Right lobe of liver (tissue), 6 donors: ENCODE measurements around the gene CACNA1B. TPM values are rescaled to one million over a fixed set of nuclear protein-coding genes. Genes with fewer than 3 reads are reported as not detected.
"Not testable (repeated sequence)": the region's sequence is repeated elsewhere in the genome, so short reads cannot be mapped to it uniquely, and the experiment has no call there.

Experiments used
- ATAC-seq, 4 donors: fragments of 200-7000 bp; cut with Tn5 transposase; one replicate each; pipeline ENCODE4 v1.9.1; 2020; ENCODE audit warnings: mild to moderate bottlenecking in 4 of 4, moderate library complexity in 4 of 4
- DNase-seq, 3 donors: peaks; one replicate each; pipeline ENCODE4 v3.0.0-alpha.2; 2020
- H3K27ac ChIP-seq, 3 donors: fragments of 200-600 bp; one replicate each; pipeline ENCODE4 v1.8.0; 2022
- H3K27me3 ChIP-seq, 2 donors: fragments of 200-600 bp; one replicate each; pipeline ENCODE4 v1.8.0; 2022
- H3K36me3 ChIP-seq, 4 donors: fragments of 200-600 bp; sonication (generic) in 1 of 4; one replicate each; pipeline versions ENCODE4 v1.5.1 to v1.8.0; 2017 to 2022; ENCODE audit warnings: control low read depth in 1 of 4
- H3K4me1 ChIP-seq, 4 donors: fragments of 200-600 bp; sonication (generic) in 1 of 4; one replicate each; pipeline versions ENCODE4 v1.5.1 to v1.8.0; 2017 to 2022; ENCODE audit warnings: control low read depth in 1 of 4
- H3K4me3 ChIP-seq, 3 donors: fragments of 200-600 bp; one replicate each; pipeline ENCODE4 v1.8.0; 2022
- H3K9me3 ChIP-seq, 4 donors: fragments of 200-600 bp; sonication (generic) in 1 of 4; one replicate each; pipeline versions ENCODE4 v1.5.1 to v1.8.0; 2017 to 2022; ENCODE audit warnings: control low read depth in 1 of 4
- CTCF ChIP-seq, 4 donors: fragments of 200-600 bp in 3 of 4; fragments of 450-650 bp in 1 of 4; IDR thresholded peaks; one replicate each; pipeline versions ENCODE4 v1.5.1 to v1.8.0; 2016 to 2022; ENCODE audit warnings: antibody characterized with exemption in 4 of 4, mild to moderate bottlenecking in 2 of 4
- POLR2A ChIP-seq: fragments of 450-650 bp; IDR thresholded peaks from one replicate; pipeline ENCODE4 v1.6.1; 2017; ENCODE audit warnings: antibody characterized with exemption, mild to moderate bottlenecking
- WGBS: methylation state at CpG from one replicate; pipeline ENCODE4 v1.1.6; 2018; ENCODE audit warnings: low coverage, low lambda C conversion rate; ENCODE audit not compliant: insufficient coverage; ENCODE audit errors: missing lambda C conversion rate; 5-methylcytosine and 5-hydroxymethylcytosine counted together
- intact Hi-C, 2 donors: fragments of 100-400 bp; cut with DNase I; formaldehyde crosslinking; loops; one replicate each; pipeline versions ENCODE4 v1.11.2 to v1.14.1; 2022
- total RNA-seq, 6 experiments: library from RNA; depleted of rRNA in 2 of 6; stranded (reverse); fragments of >200 nt in 2 of 6; fragmentation: NEBNext Ultra II Directional in 3 of 6; extraction: Animal tissue kit (Norgen Biotek cat#: 25700) in 3 of 6; gene quantifications; one replicate each; pipeline versions ENCODE4 v1.1.0 to v1.2.4, GENCODE V29; 2016 to 2023
- donor health status: DM: no; HTN: yes; CAD: no.
- donor health status: DM: no; HTN: no; CAD: no.
- donor health status: DM: no; HTN: no; CAD: no.
- donor health status: DM: no; HTN: yes; CAD: no.
- donor health status: DM: no; HTN: yes; CAD: no.

CACNA1B gene
- total RNA-seq, 6 experiments from 2014 or later, result not detected

- DNase-seq (no peak), ATAC-seq (no peak)
- 60% methylated on average over 2 of the region's 3 CpGs for WGBS
- H3K4me1 ChIP-seq, result no peaks in the 10 kb centered on the region
- no peak overlapping the region for H3K4me3 ChIP-seq
- no peaks in the 10 kb centered on the region for H3K9me3 ChIP-seq
- no peak for TF ChIP-seq POLR2A
- no peak for TF ChIP-seq CTCF (IDR thresholded peaks at IDR 0.05)
- H3K27ac ChIP-seq, result no peak overlapping the region
- H3K36me3 ChIP-seq, result no peaks in the 10 kb centered on the region
- no peaks in the 10 kb centered on the region for H3K27me3 ChIP-seq
- intact Hi-C loops, result no loop called here
Measured at GRCh38 chr9:138103849-138104206, 226.2 kb downstream of the CACNA1B start.

GRCh38 chr9:138104251-138105122, 226.9 kb downstream of the CACNA1B start:
- DNase-seq, result no peak
- no peaks in the 10 kb centered on the region for H3K27me3 ChIP-seq
- no peaks in the 10 kb centered on the region for H3K36me3 ChIP-seq
- H3K4me1 ChIP-seq, result no peaks in the 10 kb centered on the region
- no peak for ATAC-seq
- H3K9me3 ChIP-seq, result no peaks in the 10 kb centered on the region
- no peak overlapping the region for H3K27ac ChIP-seq
- intact Hi-C loops, result no loop called here
- no peak overlapping the region for H3K4me3 ChIP-seq
- TF ChIP-seq POLR2A (no peak), CTCF (IDR thresholded peaks at IDR 0.05) (no peak)
- 37% methylated on average over 2 of the region's 14 CpGs for WGBS

- no peak overlapping the region for H3K27ac ChIP-seq
- H3K4me3 ChIP-seq, result no peak overlapping the region
- no peaks in the 10 kb centered on the region for H3K4me1 ChIP-seq
- no peaks in the 10 kb centered on the region for H3K9me3 ChIP-seq
- WGBS, result no CpG with 5 or more reads among the region's 2 CpGs
- no peaks in the 10 kb centered on the region for H3K27me3 ChIP-seq
- no peak for ATAC-seq
- TF ChIP-seq POLR2A, result no peak
- TF ChIP-seq CTCF (IDR thresholded peaks at IDR 0.05), result no peak
- intact Hi-C loops, result no loop called here
- H3K36me3 ChIP-seq, result no peaks in the 10 kb centered on the region
- DNase-seq, result no peak
Measured at GRCh38 chr9:138105123-138105415, 227.5 kb downstream of the CACNA1B start.

- Histone ChIP-seq H3K4me3 (no peak overlapping the region), H3K4me1 (no peaks in the 10 kb centered on the region), H3K27me3 (no peaks in the 10 kb centered on the region), H3K27ac (no peak overlapping the region), H3K36me3 (no peaks in the 10 kb centered on the region), H3K9me3 (no peaks in the 10 kb centered on the region)
- DNase-seq (no peak), ATAC-seq (no peak)
- TF ChIP-seq CTCF (IDR thresholded peaks at IDR 0.05) (no peak), POLR2A (no peak)
- intact Hi-C loops, result no loop called here
- 81% methylated on average over 13 of the region's 26 CpGs for WGBS
Measured at GRCh38 chr9:138105561-138106505, 228.3 kb downstream of the CACNA1B start.

GRCh38 chr9:138107039-138107438, 229.5 kb downstream of the CACNA1B start:
- WGBS, result 71% methylated on average over 3 of the region's 3 CpGs
- H3K9me3 ChIP-seq, H3K4me1 ChIP-seq, H3K36me3 ChIP-seq, intact Hi-C loops, H3K4me3 ChIP-seq, DNase-seq, H3K27me3 ChIP-seq, H3K27ac ChIP-seq, ATAC-seq: not testable (repeated sequence)
